Activated CD4-positive, alpha-beta T cell treated with anti-CD3 and anti-CD28 coated beads, Interleukin-2, amount 10 ng/mL, durations not matched to agents 24 days and 14 days (primary cell): ENCODE measurements around the gene XXYLT1. TPM values are rescaled to one million over a fixed set of nuclear protein-coding genes. Genes with fewer than 3 reads are reported as not detected.

ENCODE experiments used
- DNase-seq: peaks from one replicate; pipeline ENCODE4 v3.0.0; 2022
- H3K27ac Mint-ChIP-seq: one replicate; pipeline ENCODE4 v1.8.0; 2022; ENCODE audit warnings: mild to moderate bottlenecking, mixed read lengths
- H3K27me3 Mint-ChIP-seq: one replicate; pipeline ENCODE4 v1.8.0; 2022; ENCODE audit warnings: mixed read lengths
- H3K36me3 Mint-ChIP-seq: one replicate; pipeline ENCODE4 v1.8.0; 2022; ENCODE audit warnings: low read depth, mild to moderate bottlenecking, mixed read lengths
- H3K4me1 Mint-ChIP-seq: one replicate; pipeline ENCODE4 v1.8.0; 2021; ENCODE audit warnings: mixed read lengths
- H3K4me3 Mint-ChIP-seq: one replicate; pipeline ENCODE4 v1.8.0; 2022; ENCODE audit warnings: mild to moderate bottlenecking, moderate library complexity, mixed read lengths
- H3K9me3 Mint-ChIP-seq: one replicate; pipeline ENCODE4 v1.8.0; 2021; ENCODE audit warnings: mixed read lengths
- intact Hi-C: fragments of 100-400 bp; cut with micrococcal nuclease; formaldehyde crosslinking; loops from one replicate; pipeline ENCODE4 v1.15.1; 2023
- total RNA-seq: library from RNA; stranded (reverse); gene quantifications from 2 replicates; pipeline ENCODE4 v1.2.3, GENCODE V29; 2022

XXYLT1 gene
- total RNA-seq, 1 donor from 2014 or later: 17.4 TPM

- no peak for DNase-seq
- intact Hi-C loops: no loop called here
- no peak overlapping the region for H3K4me3 Mint-ChIP-seq
- H3K9me3 Mint-ChIP-seq: no peaks in the 10 kb centered on the region
- H3K27ac Mint-ChIP-seq: no peak overlapping the region
- peaks cover 2% of the 10 kb centered on the region for H3K4me1 Mint-ChIP-seq
- H3K27me3 Mint-ChIP-seq: no peaks in the 10 kb centered on the region
- no peaks in the 10 kb centered on the region for H3K36me3 Mint-ChIP-seq
Observed at GRCh38 chr3:195118671-195119070, 152.3 kb downstream of the XXYLT1 start.

- Mint-ChIP-seq H3K27ac (no peak overlapping the region), H3K36me3 (no peaks in the 10 kb centered on the region), H3K4me3 (no peak overlapping the region), H3K4me1 (peaks cover 2% of the 10 kb centered on the region), H3K27me3 (no peaks in the 10 kb centered on the region), H3K9me3 (no peaks in the 10 kb centered on the region)
- intact Hi-C loops: no loop called here
- no peak for DNase-seq
Observed at GRCh38 chr3:195117978-195118581, 152.9 kb downstream of the XXYLT1 start.

GRCh38 chr3:195116407-195117185 is 154.4 kb downstream of the XXYLT1 start:
- no peaks in the 10 kb centered on the region for H3K9me3 Mint-ChIP-seq
- peak overlapping the region; percentile 17 for H3K27ac Mint-ChIP-seq
- H3K4me1 Mint-ChIP-seq: peaks cover 2% of the 10 kb centered on the region
- no peak for DNase-seq
- H3K4me3 Mint-ChIP-seq: no peak overlapping the region
- H3K27me3 Mint-ChIP-seq: no peaks in the 10 kb centered on the region
- intact Hi-C loops: no loop called here
- H3K36me3 Mint-ChIP-seq: no peaks in the 10 kb centered on the region

GRCh38 chr3:195115600-195116406 is 155.2 kb downstream of the XXYLT1 start:
- Mint-ChIP-seq H3K9me3 (no peaks in the 10 kb centered on the region), H3K36me3 (no peaks in the 10 kb centered on the region), H3K4me3 (no peak overlapping the region)

GRCh38 chr3:195114786-195115599 is 156.0 kb downstream of the XXYLT1 start:
- H3K27me3 Mint-ChIP-seq: no peaks in the 10 kb centered on the region
- no peak overlapping the region for H3K4me3 Mint-ChIP-seq
- no peak for DNase-seq
- H3K27ac Mint-ChIP-seq: no peak overlapping the region
- H3K36me3 Mint-ChIP-seq: no peaks in the 10 kb centered on the region
- peaks cover 2% of the 10 kb centered on the region for H3K4me1 Mint-ChIP-seq
- intact Hi-C loops: no loop called here
- no peaks in the 10 kb centered on the region for H3K9me3 Mint-ChIP-seq

More at GRCh38 chr3:195115600-195116406, 155.2 kb downstream of the XXYLT1 start:
- intact Hi-C loops: no loop called here
- no peak for DNase-seq
- H3K27me3 Mint-ChIP-seq: no peaks in the 10 kb centered on the region
- peak overlapping the region; percentile 17 for H3K27ac Mint-ChIP-seq
- H3K4me1 Mint-ChIP-seq: peaks cover 2% of the 10 kb centered on the region

- Mint-ChIP-seq H3K4me3 (no peak overlapping the region), H3K27me3 (no peaks in the 10 kb centered on the region), H3K9me3 (no peaks in the 10 kb centered on the region), H3K36me3 (no peaks in the 10 kb centered on the region), H3K4me1 (peaks cover 2% of the 10 kb centered on the region), H3K27ac (no peak overlapping the region)
- intact Hi-C loops: no loop called here
- DNase-seq: no peak
Observed at GRCh38 chr3:195113536-195114425, 157.2 kb downstream of the XXYLT1 start.

- H3K4me3 Mint-ChIP-seq: no peak overlapping the region
- H3K27ac Mint-ChIP-seq: no peak overlapping the region
- H3K36me3 Mint-ChIP-seq: no peaks in the 10 kb centered on the region
- H3K4me1 Mint-ChIP-seq: peaks cover 2% of the 10 kb centered on the region
- intact Hi-C loops: no loop called here
- DNase-seq: no peak
- H3K9me3 Mint-ChIP-seq: no peaks in the 10 kb centered on the region
- H3K27me3 Mint-ChIP-seq: no peaks in the 10 kb centered on the region
Observed at GRCh38 chr3:195113048-195113447, 157.9 kb downstream of the XXYLT1 start.

GRCh38 chr3:195112361-195112791 is 158.6 kb downstream of the XXYLT1 start:
- no peak overlapping the region for H3K4me3 Mint-ChIP-seq
- H3K27ac Mint-ChIP-seq: no peak overlapping the region
- DNase-seq: no peak
- no peaks in the 10 kb centered on the region for H3K9me3 Mint-ChIP-seq
- no peaks in the 10 kb centered on the region for H3K36me3 Mint-ChIP-seq
- intact Hi-C loops: no loop called here
- no peaks in the 10 kb centered on the region for H3K27me3 Mint-ChIP-seq
- no peaks in the 10 kb centered on the region for H3K4me1 Mint-ChIP-seq

GRCh38 chr3:195111766-195112165 is 159.2 kb downstream of the XXYLT1 start:
- no peaks in the 10 kb centered on the region for H3K4me1 Mint-ChIP-seq
- H3K4me3 Mint-ChIP-seq: no peak overlapping the region
- H3K27ac Mint-ChIP-seq: no peak overlapping the region
- no peak for DNase-seq
- intact Hi-C loops: no loop called here
- H3K27me3 Mint-ChIP-seq: no peaks in the 10 kb centered on the region
- H3K9me3 Mint-ChIP-seq: no peaks in the 10 kb centered on the region
- H3K36me3 Mint-ChIP-seq: no peaks in the 10 kb centered on the region

- no peaks in the 10 kb centered on the region for H3K9me3 Mint-ChIP-seq
- no peak for DNase-seq
- no peaks in the 10 kb centered on the region for H3K36me3 Mint-ChIP-seq
- H3K27me3 Mint-ChIP-seq: no peaks in the 10 kb centered on the region
- no peak overlapping the region for H3K27ac Mint-ChIP-seq
- intact Hi-C loops: no loop called here
- H3K4me3 Mint-ChIP-seq: no peak overlapping the region
- peaks cover under 1% of the 10 kb centered on the region for H3K4me1 Mint-ChIP-seq
Observed at GRCh38 chr3:195111319-195111705, 159.6 kb downstream of the XXYLT1 start.

GRCh38 chr3:195110647-195111318 is 160.2 kb downstream of the XXYLT1 start:
- no peak overlapping the region for H3K27ac Mint-ChIP-seq
- intact Hi-C loops: no loop called here
- no peak overlapping the region for H3K4me3 Mint-ChIP-seq
- no peaks in the 10 kb centered on the region for H3K27me3 Mint-ChIP-seq
- H3K36me3 Mint-ChIP-seq: no peaks in the 10 kb centered on the region
- H3K4me1 Mint-ChIP-seq: peaks cover 4% of the 10 kb centered on the region
- DNase-seq: no peak
- H3K9me3 Mint-ChIP-seq: no peaks in the 10 kb centered on the region

- DNase-seq: no peak
- no peak overlapping the region for H3K27ac Mint-ChIP-seq
- H3K36me3 Mint-ChIP-seq: no peaks in the 10 kb centered on the region
- no peaks in the 10 kb centered on the region for H3K27me3 Mint-ChIP-seq
- H3K4me3 Mint-ChIP-seq: no peak overlapping the region
- intact Hi-C loops: no loop called here
- no peaks in the 10 kb centered on the region for H3K9me3 Mint-ChIP-seq
- H3K4me1 Mint-ChIP-seq: peaks cover 4% of the 10 kb centered on the region
Observed at GRCh38 chr3:195109098-195109657, 161.8 kb downstream of the XXYLT1 start.
